Bronchial epithelial cell (primary cell): ENCODE data around the gene NECAB2. TPM values are rescaled to one million over a fixed set of nuclear protein-coding genes. Genes with fewer than 3 reads are reported as not detected.

Source experiments
- DNase-seq: peaks from one replicate; pipeline ENCODE4 v3.0.0-alpha.2; 2010; ENCODE audit warnings: low read depth
- FAIRE-seq: peaks from 2 replicates; lab custom pipeline; 2011; peaks lifted over from hg19 to GRCh38; lab: Jason Lieb, UNC
- H3K27me3 ChIP-seq: 2 replicates; pipeline ENCODE4 v1.5.1; 2011; ENCODE audit warnings: low read length; ENCODE audit not compliant: control insufficient read depth, insufficient read depth
- H3K36me3 ChIP-seq: 2 replicates; pipeline ENCODE4 v1.5.1; 2011; ENCODE audit warnings: low read length; ENCODE audit not compliant: control insufficient read depth, insufficient read depth
- H3K4me3 ChIP-seq: 2 replicates; pipeline ENCODE4 v1.5.1; 2011; ENCODE audit warnings: mild to moderate bottlenecking, low read depth, low read length, control low read depth
- total RNA-seq: library from RNA; depleted of rRNA; stranded (reverse); fragments of >200 nt; gene quantifications from 2 replicates; pipeline ENCODE4 v1.2.1, GENCODE V29; 2014
- TF ChIP-seq, protein P1 (sequence below): IDR thresholded peaks from 2 replicates; pipeline ENCODE4 v1.5.1; 2011; ENCODE audit warnings: mild to moderate bottlenecking, moderate library complexity, low read length, control low read depth, inconsistent platforms; ENCODE audit not compliant: insufficient read depth, severe bottlenecking

Gene NECAB2
- total RNA-seq, 1 donor from 2014 or later = not detected

DNA sequence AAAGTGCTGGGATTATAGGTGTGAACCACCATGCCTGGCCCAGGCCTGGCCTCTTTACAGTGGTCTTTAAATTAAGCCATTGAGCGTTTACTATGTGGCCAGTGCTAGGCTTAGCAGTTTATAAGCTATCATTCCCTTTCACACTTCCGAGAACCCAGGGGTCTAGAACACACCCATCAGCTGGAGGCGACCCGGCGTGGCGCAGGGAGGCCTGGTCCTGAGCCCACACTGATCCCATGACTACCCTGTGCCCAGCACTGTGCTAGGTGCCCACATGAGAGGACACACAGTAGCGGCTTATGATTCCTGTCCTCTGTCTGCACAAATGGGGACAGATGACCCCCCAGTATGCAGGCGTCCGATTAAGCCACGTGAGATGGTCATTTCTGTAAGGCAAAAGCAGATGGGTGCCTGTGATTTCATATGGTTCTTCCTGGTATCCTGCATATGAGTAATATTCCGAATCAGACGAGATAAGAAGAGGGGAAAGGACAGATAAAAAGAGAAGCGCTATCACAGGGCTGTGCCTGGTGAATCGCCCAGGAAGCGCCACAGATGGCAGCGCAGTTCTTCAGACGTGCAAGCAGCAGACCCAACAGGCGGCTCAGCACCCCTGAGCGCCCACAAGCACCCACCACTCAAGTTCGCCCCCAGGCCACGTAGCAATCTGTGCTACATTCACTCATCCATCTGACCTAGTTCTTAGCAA lies 9.8 kb upstream of the NECAB2 start:
- DNase-seq = no peak
- peaks cover 22% of the 10 kb centered on the region for H3K36me3 ChIP-seq
- FAIRE-seq = no peak
- H3K27me3 ChIP-seq = no peaks in the 10 kb centered on the region
- no peak overlapping the region for H3K4me3 ChIP-seq
- TF ChIP-seq, protein P1, sequence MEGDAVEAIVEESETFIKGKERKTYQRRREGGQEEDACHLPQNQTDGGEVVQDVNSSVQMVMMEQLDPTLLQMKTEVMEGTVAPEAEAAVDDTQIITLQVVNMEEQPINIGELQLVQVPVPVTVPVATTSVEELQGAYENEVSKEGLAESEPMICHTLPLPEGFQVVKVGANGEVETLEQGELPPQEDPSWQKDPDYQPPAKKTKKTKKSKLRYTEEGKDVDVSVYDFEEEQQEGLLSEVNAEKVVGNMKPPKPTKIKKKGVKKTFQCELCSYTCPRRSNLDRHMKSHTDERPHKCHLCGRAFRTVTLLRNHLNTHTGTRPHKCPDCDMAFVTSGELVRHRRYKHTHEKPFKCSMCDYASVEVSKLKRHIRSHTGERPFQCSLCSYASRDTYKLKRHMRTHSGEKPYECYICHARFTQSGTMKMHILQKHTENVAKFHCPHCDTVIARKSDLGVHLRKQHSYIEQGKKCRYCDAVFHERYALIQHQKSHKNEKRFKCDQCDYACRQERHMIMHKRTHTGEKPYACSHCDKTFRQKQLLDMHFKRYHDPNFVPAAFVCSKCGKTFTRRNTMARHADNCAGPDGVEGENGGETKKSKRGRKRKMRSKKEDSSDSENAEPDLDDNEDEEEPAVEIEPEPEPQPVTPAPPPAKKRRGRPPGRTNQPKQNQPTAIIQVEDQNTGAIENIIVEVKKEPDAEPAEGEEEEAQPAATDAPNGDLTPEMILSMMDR = no peak

DNA sequence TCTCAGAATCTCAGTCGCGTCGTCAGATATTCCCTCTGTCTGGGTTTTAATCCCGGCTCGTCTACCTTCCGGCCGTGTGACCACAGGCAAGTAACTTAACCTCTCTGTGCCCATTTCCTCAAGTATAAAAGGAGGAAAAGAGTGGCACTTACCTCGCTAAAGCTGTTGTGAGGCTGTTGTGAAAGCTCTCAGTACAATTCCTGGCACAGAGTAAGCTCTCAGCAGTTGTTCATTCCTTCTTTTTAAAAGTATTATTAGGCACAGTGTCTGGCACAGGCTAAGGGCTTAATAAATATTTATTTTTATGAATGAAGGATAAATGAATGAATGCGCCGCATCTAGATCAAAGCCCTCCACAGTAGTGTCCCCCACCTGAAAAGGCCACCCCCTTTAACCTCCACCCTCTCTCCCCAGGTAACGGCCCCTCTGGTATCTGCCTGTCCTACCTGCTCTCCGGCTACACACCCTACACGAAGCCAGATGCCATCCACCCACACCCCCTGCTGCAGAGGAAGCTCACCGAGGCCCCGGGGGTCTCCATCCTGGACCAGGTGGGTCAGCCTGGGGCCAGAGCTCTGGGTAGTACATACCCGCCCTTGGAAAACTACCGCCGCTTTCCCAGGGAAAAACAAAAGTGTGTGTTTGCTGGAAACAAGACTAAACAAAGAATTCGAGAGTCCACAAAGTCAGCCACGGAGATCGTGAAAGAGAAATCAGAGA lies 9.0 kb upstream of the NECAB2 start:
- peaks cover 22% of the 10 kb centered on the region for H3K36me3 ChIP-seq
- DNase-seq (no peak), FAIRE-seq (no peak)
- no peaks in the 10 kb centered on the region for H3K27me3 ChIP-seq
- no peak overlapping the region for H3K4me3 ChIP-seq
- TF ChIP-seq, protein P1 = no peak

DNA sequence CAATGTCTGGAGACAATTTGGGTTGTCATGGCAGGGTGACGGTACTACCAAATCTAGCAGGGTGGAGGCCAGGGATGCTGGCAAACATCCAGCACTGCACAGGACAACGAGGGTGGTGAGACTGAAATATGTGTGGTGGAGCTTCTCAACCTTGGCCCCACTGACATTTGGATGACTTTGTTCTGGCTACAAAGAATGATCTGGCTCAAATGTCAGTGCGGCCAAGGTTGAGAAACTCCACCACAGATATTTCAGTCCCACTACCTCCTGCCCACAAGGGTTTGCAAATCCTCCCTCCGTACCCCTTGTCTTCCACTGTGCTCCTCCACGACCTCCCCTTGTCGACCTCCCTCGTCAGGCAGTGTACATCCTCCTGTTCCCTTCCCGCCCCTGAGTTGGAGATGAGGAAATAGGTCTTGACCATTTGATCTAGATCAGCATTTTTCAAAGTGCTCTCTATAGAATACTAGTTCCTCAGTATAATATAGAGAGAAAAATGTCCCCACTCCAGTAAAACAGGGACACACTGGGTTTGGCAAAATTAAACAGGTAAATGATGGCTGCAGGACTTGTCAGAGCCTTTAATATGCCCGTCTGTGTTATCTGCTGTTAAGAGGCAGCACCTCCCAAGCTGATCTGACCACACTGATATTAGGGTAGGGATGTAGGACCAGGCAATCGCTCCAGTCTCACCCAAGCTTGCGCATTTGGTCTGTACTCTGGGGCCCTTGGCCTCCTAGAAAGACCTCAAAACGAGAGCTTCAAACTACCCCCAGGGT lies 8.2 kb upstream of the NECAB2 start:
- Histone ChIP-seq H3K36me3 (peaks cover 22% of the 10 kb centered on the region), H3K4me3 (no peak overlapping the region), H3K27me3 (no peaks in the 10 kb centered on the region)
- TF ChIP-seq, protein P1 = no peak
- no peak for DNase-seq
- no peak for FAIRE-seq

DNA sequence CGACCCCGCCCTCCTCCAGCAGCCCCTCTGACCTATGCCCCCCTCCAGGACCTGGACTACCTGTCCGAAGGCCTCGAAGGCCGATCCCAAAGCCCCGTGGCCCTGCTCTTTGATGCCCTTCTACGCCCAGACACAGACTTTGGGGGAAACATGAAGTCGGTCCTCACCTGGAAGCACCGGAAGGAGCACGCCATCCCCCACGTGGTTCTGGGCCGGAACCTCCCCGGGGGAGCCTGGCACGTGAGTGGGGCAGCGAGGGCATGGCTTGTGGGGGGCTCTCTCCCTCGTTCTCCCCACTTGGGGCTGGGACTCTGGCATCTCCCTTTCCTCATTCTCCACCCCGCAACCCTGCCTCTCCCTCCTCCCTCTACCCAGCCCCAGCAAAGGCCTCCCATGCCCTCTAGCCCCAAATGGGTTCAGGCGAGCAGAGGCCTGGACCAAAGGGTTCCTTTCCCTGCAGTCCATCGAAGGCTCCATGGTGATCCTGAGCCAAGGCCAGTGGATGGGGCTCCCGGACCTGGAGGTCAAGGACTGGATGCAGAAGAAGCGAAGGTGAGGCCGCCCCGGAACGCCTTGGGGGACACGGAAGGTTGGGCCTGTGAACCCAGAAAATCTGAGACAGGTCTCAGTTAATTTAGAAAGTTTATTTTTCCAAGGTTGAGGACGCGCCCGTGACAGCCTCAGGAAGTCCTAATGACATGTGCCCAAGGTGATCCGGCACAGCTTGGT lies 7.4 kb upstream of the NECAB2 start:
- no peak overlapping the region for H3K4me3 ChIP-seq
- DNase-seq (no peak), FAIRE-seq (no peak)
- peaks cover 24% of the 10 kb centered on the region for H3K36me3 ChIP-seq
- TF ChIP-seq, protein P1 = no peak
- no peaks in the 10 kb centered on the region for H3K27me3 ChIP-seq

- TF ChIP-seq, protein P1 = no peak
- DNase-seq (no peak), FAIRE-seq (no peak)
- no peaks in the 10 kb centered on the region for H3K27me3 ChIP-seq
- H3K36me3 ChIP-seq = peaks cover 22% of the 10 kb centered on the region
- no peak overlapping the region for H3K4me3 ChIP-seq
Measured at GRCh38 chr16:83961591-83961990, 6.5 kb upstream of the NECAB2 start.
